Loucy (cell line): Measurements from ENCODE around the gene MAD1L1.

Experiments used
- H2AFZ ChIP-seq: fragments of 200-600 bp; sonication (generic); 2 replicates; pipeline ENCODE4 v1.6.0; 2016; ENCODE audit warnings: antibody characterized with exemption, mild to moderate bottlenecking, low read length, moderate library complexity
- H3F3A ChIP-seq: fragments of 200-600 bp; 2 replicates; pipeline ENCODE4 v1.6.0; 2016; ENCODE audit warnings: antibody characterized with exemption, low read depth, mild to moderate bottlenecking
- H3K27me3 ChIP-seq: fragments of 200-600 bp; sonication (generic); 2 replicates; pipeline ENCODE4 v1.6.1; 2014; ENCODE audit warnings: low read length, mild to moderate bottlenecking; ENCODE audit not compliant: insufficient read depth, poor library complexity, severe bottlenecking
- H3K36me3 ChIP-seq: fragments of 200-600 bp; sonication (generic); 2 replicates; pipeline ENCODE4 v1.6.1; 2016; ENCODE audit warnings: low read length; ENCODE audit not compliant: insufficient read depth
- H3K4me1 ChIP-seq: fragments of 200-600 bp; sonication (generic); 2 replicates; pipeline ENCODE4 v1.5.1; 2014; ENCODE audit warnings: low read length, mild to moderate bottlenecking; ENCODE audit not compliant: insufficient read depth, poor library complexity, severe bottlenecking
- H3K4me2 ChIP-seq: fragments of 200-600 bp; sonication (generic); 2 replicates; pipeline ENCODE4 v1.6.0; 2014; ENCODE audit warnings: antibody characterized with exemption, low read length, low read depth, mild to moderate bottlenecking; ENCODE audit not compliant: poor library complexity, severe bottlenecking
- H3K4me3 ChIP-seq: fragments of 200-600 bp; sonication (generic); 2 replicates; pipeline ENCODE4 v1.5.1; 2014; ENCODE audit warnings: low read length, mild to moderate bottlenecking, mixed read lengths; ENCODE audit not compliant: poor library complexity, severe bottlenecking
- H3K79me2 ChIP-seq: fragments of 200-600 bp; sonication (generic); 2 replicates; pipeline ENCODE4 v1.6.1; 2014; ENCODE audit warnings: low read length; ENCODE audit not compliant: insufficient read depth
- H3K9ac ChIP-seq: fragments of 200-600 bp; sonication (generic); 2 replicates; pipeline ENCODE4 v1.6.0; 2014; ENCODE audit warnings: mild to moderate bottlenecking, low read depth, low read length, moderate library complexity; ENCODE audit not compliant: poor library complexity, severe bottlenecking
- H3K9me2 ChIP-seq: fragments of 200-600 bp; sonication (generic); replicated peaks from 2 replicates; pipeline ENCODE4 v1.6.1; 2016; ENCODE audit warnings: low read depth, low read length, mixed read lengths
- H3K9me3 ChIP-seq: fragments of 200-600 bp; sonication (generic); 2 replicates; pipeline ENCODE4 v1.6.1; 2014; ENCODE audit warnings: mild to moderate bottlenecking, antibody characterized with exemption, low read length, low read depth; ENCODE audit not compliant: insufficient read depth
- H4K20me1 ChIP-seq: fragments of 200-600 bp; sonication (generic); 2 replicates; pipeline ENCODE4 v1.6.0; 2014; ENCODE audit warnings: antibody characterized with exemption, low read length, mild to moderate bottlenecking; ENCODE audit not compliant: insufficient read depth, poor library complexity, severe bottlenecking
- CTCF ChIP-seq: fragments of 200-600 bp; sonication (generic); conservative IDR thresholded peaks from 2 replicates; pipeline ENCODE4 v1.5.1; 2014; ENCODE audit warnings: mild to moderate bottlenecking, antibody characterized with exemption, low read length
- EZH2phosphoT487 ChIP-seq: fragments of 200-600 bp; IDR thresholded peaks from 2 replicates; pipeline ENCODE4 v1.6.1; 2018; ENCODE audit warnings: antibody characterized with exemption, mild to moderate bottlenecking, moderate library complexity, borderline replicate concordance

MAD1L1 gene

GRCh38 chr7:1884583-1885350 lies 348.0 kb downstream of the MAD1L1 start:
- H3K9ac ChIP-seq = no peak overlapping the region
- peaks cover 37% of the 10 kb centered on the region; the same call in 1 of the 2 replicates for H3K79me2 ChIP-seq
- H3K9me3 ChIP-seq = no peaks in the 10 kb centered on the region
- no peak overlapping the region for H3K4me3 ChIP-seq
- H3K27me3 ChIP-seq = no peaks in the 10 kb centered on the region
- no peak overlapping the region for H3K4me2 ChIP-seq
- peaks cover 54% of the 10 kb centered on the region for H3K36me3 ChIP-seq
- H3K4me1 ChIP-seq = no peaks in the 10 kb centered on the region
- no peak overlapping the region for H2AFZ ChIP-seq
- H4K20me1 ChIP-seq = peaks cover 24% of the 10 kb centered on the region
- no peaks in the 10 kb centered on the region for H3F3A ChIP-seq
- TF ChIP-seq CTCF (no peak), EZH2phosphoT487 (no peak)
- H3K9me2 ChIP-seq = no peaks in the 10 kb centered on the region

GRCh38 chr7:1883834-1884582 lies 348.7 kb downstream of the MAD1L1 start:
- peaks cover 37% of the 10 kb centered on the region; the same call in 1 of the 2 replicates for H3K79me2 ChIP-seq
- H3K4me2 ChIP-seq = no peak overlapping the region
- peaks cover 24% of the 10 kb centered on the region for H4K20me1 ChIP-seq
- H3K36me3 ChIP-seq = peaks cover 53% of the 10 kb centered on the region
- H3K4me3 ChIP-seq = no peak overlapping the region
- H3F3A ChIP-seq = no peaks in the 10 kb centered on the region
- no peaks in the 10 kb centered on the region for H3K27me3 ChIP-seq
- H3K9me2 ChIP-seq = no peaks in the 10 kb centered on the region
- H2AFZ ChIP-seq = no peak overlapping the region
- TF ChIP-seq EZH2phosphoT487 (no peak), CTCF (peak; percentile 27; the same call in 1 of the 2 replicates)
- H3K4me1 ChIP-seq = no peaks in the 10 kb centered on the region
- no peaks in the 10 kb centered on the region for H3K9me3 ChIP-seq
- no peak overlapping the region for H3K9ac ChIP-seq

DNA sequence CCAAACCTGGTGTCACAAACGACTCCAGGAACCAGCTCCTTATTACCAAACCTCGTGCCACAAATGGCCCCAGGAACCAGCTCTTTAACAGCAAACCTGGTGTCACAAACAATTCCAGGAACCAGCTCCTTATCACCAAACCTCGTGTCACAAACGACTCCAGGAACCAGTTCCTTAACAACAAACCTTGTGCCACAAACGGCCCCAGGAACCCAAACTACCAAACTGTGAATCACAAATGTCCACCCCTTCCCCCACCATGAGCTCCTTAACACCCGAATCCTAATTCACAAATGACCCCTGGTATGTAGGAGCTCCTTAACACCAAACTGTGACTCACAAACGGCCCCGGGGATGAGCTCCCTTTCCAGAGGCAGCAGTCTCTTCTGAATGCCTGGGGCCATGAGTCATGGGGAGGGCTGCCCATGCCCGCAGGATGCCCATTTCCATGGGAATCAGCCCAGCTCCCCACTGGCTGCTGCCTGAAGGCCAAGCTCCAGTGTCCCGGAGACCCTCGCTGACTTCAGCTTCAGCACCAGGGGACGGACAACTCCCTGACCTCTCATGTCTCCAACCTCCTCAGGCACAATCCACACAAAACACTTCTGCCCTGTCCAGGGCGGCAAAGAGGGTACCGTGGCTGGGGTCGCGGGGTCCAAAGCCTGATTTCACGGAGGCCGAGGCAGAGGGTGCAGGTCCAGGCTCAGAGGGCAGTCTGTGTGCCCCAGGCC lies 349.5 kb downstream of the MAD1L1 start:
- Histone ChIP-seq H3K9me3 (no peaks in the 10 kb centered on the region), H3K36me3 (peaks cover 49% of the 10 kb centered on the region), H3K9me2 (no peaks in the 10 kb centered on the region), H4K20me1 (peaks cover 24% of the 10 kb centered on the region), H3K79me2 (peaks cover 41% of the 10 kb centered on the region; the same call in 1 of the 2 replicates), H3K4me1 (no peaks in the 10 kb centered on the region), H3F3A (no peaks in the 10 kb centered on the region), H3K27me3 (no peaks in the 10 kb centered on the region), H3K4me2 (no peak overlapping the region), H3K4me3 (no peak overlapping the region), H3K9ac (no peak overlapping the region), H2AFZ (no peak overlapping the region)
- TF ChIP-seq EZH2phosphoT487 (no peak), CTCF (no peak)
